ENCODE results near the gene GPR132. TPM values are rescaled to one million over a fixed set of nuclear protein-coding genes. Genes with fewer than 3 reads are reported as not detected.

The GPR132 gene
- total RNA-seq, 1 experiment from 2014 or later, result not detected

DNA sequence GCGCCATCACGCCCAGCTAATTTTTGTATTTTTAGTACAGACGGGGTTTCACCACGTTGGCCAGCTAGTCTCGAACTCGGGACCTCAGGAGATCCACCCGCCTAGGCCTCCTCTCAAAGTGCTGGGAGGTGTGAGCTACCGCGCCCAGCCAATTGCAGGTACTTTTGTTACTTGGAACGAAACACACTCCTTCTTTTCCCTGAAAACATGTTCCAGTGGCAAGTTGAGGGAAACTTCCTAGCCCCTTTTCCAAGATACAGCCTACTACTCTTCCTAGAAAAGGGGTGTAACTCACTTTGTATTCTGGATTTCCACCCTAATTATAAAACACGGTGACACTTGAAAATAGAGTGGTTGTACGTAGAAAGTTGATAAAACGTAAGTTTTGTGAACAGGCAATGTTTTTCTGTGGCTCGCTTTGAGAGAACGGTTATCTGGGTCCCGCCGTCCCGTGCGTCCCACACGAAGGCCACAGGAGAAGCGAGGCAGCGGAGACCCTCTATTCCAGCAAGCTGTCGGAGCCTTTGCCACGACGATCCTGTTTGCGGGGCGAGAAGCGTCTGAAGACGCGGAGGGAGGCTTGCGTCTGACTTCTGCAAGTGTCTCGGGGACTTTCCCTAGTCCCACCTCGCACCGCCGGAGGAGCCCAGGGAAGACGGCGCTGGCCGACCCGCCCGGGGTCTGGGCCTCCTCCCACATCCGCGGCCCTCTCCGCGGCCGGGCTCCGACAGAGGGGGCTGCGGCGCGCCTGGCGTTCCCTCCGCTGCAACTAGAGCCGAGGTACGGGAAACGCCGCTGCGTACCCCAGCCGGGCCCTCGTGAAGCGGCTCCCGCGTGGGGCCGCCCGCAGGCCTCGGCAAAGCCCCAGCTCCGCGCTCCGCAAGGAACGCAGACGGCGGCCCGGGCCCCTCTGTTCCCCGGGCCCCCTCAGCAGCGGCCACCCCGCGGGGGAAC lies 45.1 kb downstream of the GPR132 start:
- H3K4me1 Mint-ChIP-seq (ENCODE audit: low read depth, unreplicated experiment), result peaks cover 11% of the 10 kb centered on the region
- CTCF ChIA-PET, result interaction anchor here (0.6 to 1.1 kb wide), 7 partner anchors 14 to 126 kb away, joined by 3 to 9 read pairs (median 5); no protein-coding TSS in a partner anchor

DNA sequence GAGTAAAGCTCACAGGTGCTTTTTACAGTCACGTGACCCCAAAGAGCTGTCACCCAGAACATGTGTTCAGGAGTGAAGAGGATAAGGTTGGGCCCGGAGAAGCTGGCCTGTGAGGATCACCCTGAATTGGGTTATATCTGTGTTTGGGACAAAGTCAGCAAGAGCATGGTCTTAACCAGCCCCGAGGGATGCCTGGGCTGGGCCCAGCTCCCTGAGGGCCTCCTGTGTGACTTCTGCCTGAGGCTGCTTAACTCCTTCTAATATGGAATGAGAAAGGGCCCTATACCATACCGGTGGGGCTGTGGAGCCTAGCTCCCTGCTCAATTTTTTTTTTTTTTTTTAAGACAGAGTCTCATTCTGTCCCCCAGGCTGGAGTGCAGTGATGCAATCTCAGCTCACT lies 46.8 kb downstream of the GPR132 start:
- H3K9me3 Mint-ChIP-seq (ENCODE audit: unreplicated experiment), result no peaks in the 10 kb centered on the region
- intact Hi-C loops (cut with micrococcal nuclease; ENCODE audit: unreplicated experiment), result no loop called here
- no peaks in the 10 kb centered on the region for H3K27me3 ChIP-seq (replicated peaks; ENCODE audit: control insufficient read depth, insufficient read depth, low read length)
- no peak overlapping the region for H3K27ac Mint-ChIP-seq (ENCODE audit: unreplicated experiment)
- H3K4me1 Mint-ChIP-seq (ENCODE audit: low read depth, unreplicated experiment), result peaks cover 11% of the 10 kb centered on the region
- peaks cover 15% of the 10 kb centered on the region; the same call in 1 of the 2 replicates for H3K4me1 ChIP-seq
- TF ChIP-seq CTCF (IDR thresholded peaks at IDR 0.05; ENCODE audit: insufficient read depth in 1 of 2, low read depth in 1 of 2, low read length in 1 of 2, severe bottlenecking in 1 of 2, unreplicated experiment in 1 of 2), result no peak
- no peaks in the 10 kb centered on the region for H3K27me3 Mint-ChIP-seq (ENCODE audit: insufficient read depth, unreplicated experiment)
- DNase-seq, result no peak
- no peaks in the 10 kb centered on the region for H3K9me3 ChIP-seq
- H3K36me3 Mint-ChIP-seq (ENCODE audit: insufficient read depth, unreplicated experiment), result peaks cover 38% of the 10 kb centered on the region
- no peaks in the 10 kb centered on the region for H3K36me3 ChIP-seq (ENCODE audit: control insufficient read depth, insufficient read depth, low read length)
- no peak overlapping the region for H3K4me3 ChIP-seq (ENCODE audit: low read depth, low read length)
- BruUV-seq (replicated peaks), result no TSS peak
- ChIA-PET POLR2A (interaction anchor here (0.6 to 0.7 kb wide), 3 partner anchors 58 to 1071 kb away, joined by 3 to 7 read pairs (median 4); no protein-coding TSS in a partner anchor), CTCF (interaction anchor here (0.6 kb wide), 1 partner anchor 19 kb away, joined by 3 read pairs; no protein-coding TSS in a partner anchor)
- no peak overlapping the region for H3K4me3 Mint-ChIP-seq (ENCODE audit: unreplicated experiment)

More for the DNA sequence above, 45.1 kb downstream of the GPR132 start:
- H3K27me3 ChIP-seq (replicated peaks; ENCODE audit: control insufficient read depth, insufficient read depth, low read length), result no peaks in the 10 kb centered on the region
- POLR2A ChIA-PET, result interaction anchor here (0.5 to 1.2 kb wide), 6 partner anchors 9 to 903 kb away, joined by 3 to 5 read pairs (median 4); partner anchors contain the start of genes AHNAK2 and ZBTB42
- no peaks in the 10 kb centered on the region for H3K9me3 Mint-ChIP-seq (ENCODE audit: unreplicated experiment)
- H3K27me3 Mint-ChIP-seq (ENCODE audit: insufficient read depth, unreplicated experiment), result no peaks in the 10 kb centered on the region
- TF ChIP-seq CTCF (IDR thresholded peaks at IDR 0.05; ENCODE audit: insufficient read depth in 1 of 2, low read depth in 1 of 2, low read length in 1 of 2, severe bottlenecking in 1 of 2, unreplicated experiment in 1 of 2), result no peak
- peak overlapping the region; percentile 86 for H3K4me3 Mint-ChIP-seq (ENCODE audit: unreplicated experiment)
- intact Hi-C loops (cut with micrococcal nuclease; ENCODE audit: unreplicated experiment), result no loop called here
- H3K36me3 ChIP-seq (ENCODE audit: control insufficient read depth, insufficient read depth, low read length), result no peaks in the 10 kb centered on the region
- peak overlapping the region; percentile 48 for H3K27ac Mint-ChIP-seq (ENCODE audit: unreplicated experiment)
- H3K36me3 Mint-ChIP-seq (ENCODE audit: insufficient read depth, unreplicated experiment), result peaks cover 38% of the 10 kb centered on the region
- H3K4me1 ChIP-seq, result peaks cover 15% of the 10 kb centered on the region
- peak in 1 of 2 experiments; percentile 63 for DNase-seq
- H3K9me3 ChIP-seq, result no peaks in the 10 kb centered on the region
- peak overlapping the region; percentile 70 for H3K4me3 ChIP-seq (ENCODE audit: low read depth, low read length)
- BruUV-seq (replicated peaks), result TSS peak; percentile 59

GRCh38 chr14:105015905-105016304 lies 49.3 kb downstream of the GPR132 start:
- intact Hi-C loops (cut with micrococcal nuclease; ENCODE audit: unreplicated experiment), result no loop called here
- peaks cover 52% of the 10 kb centered on the region for H3K36me3 Mint-ChIP-seq (ENCODE audit: insufficient read depth, unreplicated experiment)
- H3K4me1 Mint-ChIP-seq (ENCODE audit: low read depth, unreplicated experiment), result peaks cover 11% of the 10 kb centered on the region
- no peaks in the 10 kb centered on the region for H3K27me3 ChIP-seq (replicated peaks; ENCODE audit: control insufficient read depth, insufficient read depth, low read length)
- BruUV-seq (replicated peaks), result no TSS peak
- no peak overlapping the region for H3K4me3 ChIP-seq (ENCODE audit: low read depth, low read length)
- no peak for TF ChIP-seq CTCF (IDR thresholded peaks at IDR 0.05; ENCODE audit: insufficient read depth in 1 of 2, low read depth in 1 of 2, low read length in 1 of 2, severe bottlenecking in 1 of 2, unreplicated experiment in 1 of 2)
- H3K4me1 ChIP-seq, result peaks cover 15% of the 10 kb centered on the region; the same call in 1 of the 2 replicates
- H3K9me3 Mint-ChIP-seq (ENCODE audit: unreplicated experiment), result no peaks in the 10 kb centered on the region
- POLR2A ChIA-PET, result interaction anchor here (0.5 kb wide), 1 partner anchor 38 kb away, joined by 4 read pairs; the partner anchor contains the start of gene AHNAK2
- H3K36me3 ChIP-seq (ENCODE audit: control insufficient read depth, insufficient read depth, low read length), result peaks cover 2% of the 10 kb centered on the region
- H3K27me3 Mint-ChIP-seq (ENCODE audit: insufficient read depth, unreplicated experiment), result no peaks in the 10 kb centered on the region
- peak overlapping the region; percentile 53 for H3K27ac Mint-ChIP-seq (ENCODE audit: unreplicated experiment)
- no peak overlapping the region for H3K4me3 Mint-ChIP-seq (ENCODE audit: unreplicated experiment)
- CTCF ChIA-PET, result no interaction called here
- H3K9me3 ChIP-seq, result no peaks in the 10 kb centered on the region
- DNase-seq, result no peak
